HG03520 (cell line): ENCODE results near the gene RING1.

Source experiments
- ATAC-seq: cut with Tn5 transposase; IDR thresholded peaks from one replicate; pipeline ENCODE4 v1.9.1; 2021; ENCODE audit warnings: mild to moderate bottlenecking, moderate library complexity; ENCODE audit not compliant: unreplicated experiment

The RING1 gene

GRCh38 chr6:33237741-33238140 lies 29.4 kb downstream of the RING1 start:
- ATAC-seq, result no peak

- ATAC-seq, result no peak
Observed at GRCh38 chr6:33241968-33242367, 33.7 kb downstream of the RING1 start.

DNA sequence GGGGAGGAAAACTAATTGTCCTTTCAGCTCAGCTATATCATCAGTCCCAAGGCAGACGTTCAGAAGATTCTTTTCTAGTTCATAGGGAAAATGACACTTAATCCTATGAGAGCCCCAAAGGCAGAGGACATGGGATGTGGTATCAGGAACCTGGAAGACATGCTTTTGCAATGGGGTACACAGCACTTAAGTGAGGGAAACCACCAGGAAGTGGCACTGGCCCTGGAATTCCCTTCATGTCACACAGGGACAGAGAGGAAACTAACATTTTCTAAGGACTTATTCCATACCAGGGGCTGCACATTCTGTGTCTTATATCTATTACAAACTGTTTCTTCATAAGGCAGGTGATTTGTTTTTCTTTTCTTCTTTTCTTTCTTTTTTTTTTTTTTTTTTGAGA lies 35.2 kb downstream of the RING1 start:
- ATAC-seq, result no peak

- ATAC-seq, result peak; percentile 34
Observed at GRCh38 chr6:33247977-33248642, 39.8 kb downstream of the RING1 start.

DNA sequence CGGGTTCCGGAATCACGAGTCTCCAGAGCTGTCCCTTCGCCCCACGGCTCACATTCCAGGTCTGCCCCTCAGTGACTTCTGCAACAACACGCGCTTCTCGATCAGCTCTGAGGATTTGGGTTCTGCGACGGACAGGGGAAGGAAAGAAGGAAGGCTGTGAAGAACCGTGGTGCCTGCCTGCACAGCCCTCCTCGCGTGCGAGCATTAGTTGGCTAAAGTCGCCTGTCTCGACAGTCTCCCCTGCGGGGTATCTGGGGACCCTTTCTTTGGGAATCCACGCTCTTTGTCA lies 40.3 kb downstream of the RING1 start:
- ATAC-seq, result peak; percentile 8

DNA sequence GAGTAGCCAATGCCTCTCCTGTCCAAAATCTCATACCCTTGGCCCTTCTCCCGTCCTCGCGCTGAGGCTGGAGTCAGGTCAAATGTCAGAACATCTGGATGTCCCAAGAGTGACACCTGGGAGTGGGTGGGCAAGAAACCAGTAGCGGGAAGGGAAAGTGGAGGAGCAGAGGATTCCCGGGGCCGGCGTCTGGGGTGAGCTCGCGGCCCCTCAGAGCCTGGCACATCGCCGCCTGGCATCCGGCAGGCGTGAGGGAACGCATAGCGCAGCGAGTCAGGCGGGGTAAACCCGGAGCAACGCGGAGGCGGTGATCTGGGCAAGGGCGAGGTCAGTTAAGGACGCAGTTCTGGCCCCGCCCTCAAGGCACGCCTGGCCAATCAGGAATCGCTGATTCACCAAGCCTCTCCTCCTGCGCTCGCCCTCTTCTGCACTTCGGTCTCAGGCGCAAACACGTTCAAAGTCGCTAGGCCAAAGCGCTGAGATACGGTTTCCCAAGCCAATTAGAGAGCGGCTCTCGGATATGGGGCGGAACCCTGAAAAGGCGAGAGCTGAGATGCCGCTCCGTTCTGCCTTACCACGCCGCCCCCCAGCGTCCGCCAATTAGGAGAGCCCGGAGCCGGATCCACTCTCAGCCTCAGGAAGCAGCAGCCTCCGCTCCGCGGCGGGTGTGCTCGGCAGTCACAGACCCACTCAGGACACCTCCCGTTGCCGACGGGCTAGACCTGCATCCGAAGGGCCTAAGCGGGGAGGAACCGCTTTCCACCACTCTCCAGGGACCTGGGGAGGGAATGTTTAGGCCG lies 40.8 kb downstream of the RING1 start:
- peak; percentile 81 for ATAC-seq

DNA sequence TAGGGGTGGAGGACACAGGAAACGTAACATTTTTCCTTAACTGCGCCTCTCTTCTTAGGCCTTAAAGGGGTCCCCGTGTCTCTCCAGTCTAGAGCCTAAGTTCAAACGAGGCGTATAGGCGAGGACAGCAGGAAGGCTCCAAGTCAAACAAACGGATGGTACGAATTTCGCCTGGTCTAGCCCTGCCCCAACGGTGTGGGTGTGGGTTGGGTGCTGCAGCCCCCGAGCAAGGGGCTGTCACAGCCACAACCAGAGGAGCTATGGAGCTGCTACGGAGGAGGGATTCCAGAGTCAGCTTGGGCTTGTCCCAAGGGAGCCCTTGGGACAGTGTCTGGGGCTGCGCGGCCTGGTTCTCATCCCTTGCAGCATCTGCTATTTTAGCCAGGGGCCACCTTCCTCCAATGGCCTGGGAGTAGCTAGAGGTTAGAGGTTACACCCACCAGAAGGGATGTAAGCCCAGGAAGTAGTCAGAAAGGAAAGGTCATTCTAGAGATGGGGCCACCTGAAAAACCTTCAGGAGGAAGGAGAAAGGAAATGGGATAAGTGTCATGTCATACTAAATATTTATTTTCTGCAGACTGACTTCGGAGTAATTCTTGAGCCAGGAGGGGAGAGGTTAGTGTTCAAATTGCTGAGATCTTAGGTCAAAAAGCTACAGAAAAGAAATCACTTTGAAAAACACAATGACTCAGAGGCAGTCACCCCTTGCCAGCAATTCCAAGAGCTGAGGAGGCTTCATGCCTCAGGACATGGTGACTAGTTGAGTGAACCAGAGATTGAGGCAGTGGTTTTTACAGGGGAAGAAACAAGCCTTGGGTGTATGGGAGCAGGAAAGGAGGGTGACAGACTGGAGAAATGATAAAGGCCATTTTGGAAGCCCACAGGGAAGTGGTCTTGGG lies 41.7 kb downstream of the RING1 start:
- ATAC-seq, result no peak

DNA sequence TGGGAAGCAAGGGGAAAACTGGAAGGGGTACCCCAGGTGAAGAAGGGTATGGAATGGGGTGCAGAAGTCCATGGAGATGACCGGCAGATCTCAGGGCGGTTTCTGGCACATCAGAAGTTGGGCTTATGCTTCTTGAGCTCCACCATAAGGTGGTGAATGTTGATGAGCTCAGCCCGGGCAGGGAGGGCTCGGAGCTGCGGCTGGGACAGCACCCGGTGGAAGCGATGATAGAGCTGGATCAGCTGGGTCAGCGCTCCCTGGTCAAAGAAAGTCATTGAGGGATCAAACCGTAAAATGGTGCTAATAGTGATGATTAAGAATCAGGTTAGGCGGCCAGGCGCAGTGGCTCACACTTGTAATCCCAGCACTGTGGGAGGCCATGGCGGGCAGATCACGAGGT lies 42.4 kb downstream of the RING1 start:
- ATAC-seq, result no peak

DNA sequence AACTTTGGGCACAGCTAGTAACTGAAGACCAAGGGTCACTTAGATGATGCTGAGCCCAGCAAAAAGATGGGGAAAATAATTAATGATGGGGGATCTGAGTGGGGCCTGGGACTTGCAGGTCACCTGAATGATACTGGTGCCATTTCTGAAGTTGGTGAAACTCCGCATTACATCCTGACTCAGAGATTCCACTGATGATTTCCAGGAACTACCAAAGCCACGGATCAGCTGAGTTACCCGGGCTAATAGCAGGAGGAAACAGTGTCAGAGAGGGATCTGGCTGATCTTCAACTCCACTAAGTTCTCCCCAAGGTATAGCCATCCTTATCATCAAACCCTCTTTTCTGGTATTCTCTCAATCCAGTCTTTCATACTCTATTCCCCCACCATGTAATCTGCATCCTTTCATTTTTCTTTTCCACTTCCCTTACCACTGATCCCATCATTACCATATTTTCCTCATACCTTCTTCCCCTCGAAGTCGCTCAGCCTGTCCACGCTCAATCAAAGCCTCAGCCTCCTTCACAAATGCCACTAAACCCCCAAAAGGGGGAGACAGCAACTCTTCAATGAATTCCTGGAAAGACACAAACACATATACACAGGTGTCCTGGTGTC lies 43.2 kb downstream of the RING1 start:
- no peak for ATAC-seq

- no peak for ATAC-seq
Observed at GRCh38 chr6:33252759-33253158, 44.5 kb downstream of the RING1 start.

DNA sequence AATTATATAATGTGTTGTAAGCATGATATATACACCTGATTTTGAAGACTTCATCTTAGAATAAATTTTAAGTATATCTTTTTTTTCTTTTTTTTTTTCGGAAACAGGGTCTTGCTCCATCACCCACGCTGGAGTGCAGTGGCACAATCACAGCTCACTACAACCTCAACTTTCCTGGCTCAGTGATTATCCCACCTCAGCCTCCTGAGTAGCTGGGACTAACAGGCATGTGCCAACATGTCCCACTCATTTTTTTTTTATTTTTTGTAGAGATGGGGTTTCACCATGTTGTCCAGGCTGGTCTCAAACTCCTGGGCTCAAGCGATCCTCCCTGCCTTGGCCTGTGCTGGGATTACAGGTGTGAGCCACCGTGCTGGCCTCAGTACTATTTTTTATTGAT lies 46.3 kb downstream of the RING1 start:
- ATAC-seq, result no peak

GRCh38 chr6:33259032-33259431 lies 50.7 kb downstream of the RING1 start:
- no peak for ATAC-seq
